SIG-M5 treated with dmso at 0.1 percent for 504 hours (cell line): ENCODE measurements around the gene IDI2.
A peak's percentile ranks its signal among the peaks of the same experiment; 100 is the strongest.
"Not testable (repeated sequence)": the region's sequence is repeated elsewhere in the genome, so short reads cannot be mapped to it uniquely, and the experiment has no call there.

ENCODE experiments used
- DNase-seq: peaks from one replicate; lab custom pipeline; 2025; ENCODE audit not compliant: unreplicated experiment; lab: John Stamatoyannopoulos, UW

IDI2 gene

DNA sequence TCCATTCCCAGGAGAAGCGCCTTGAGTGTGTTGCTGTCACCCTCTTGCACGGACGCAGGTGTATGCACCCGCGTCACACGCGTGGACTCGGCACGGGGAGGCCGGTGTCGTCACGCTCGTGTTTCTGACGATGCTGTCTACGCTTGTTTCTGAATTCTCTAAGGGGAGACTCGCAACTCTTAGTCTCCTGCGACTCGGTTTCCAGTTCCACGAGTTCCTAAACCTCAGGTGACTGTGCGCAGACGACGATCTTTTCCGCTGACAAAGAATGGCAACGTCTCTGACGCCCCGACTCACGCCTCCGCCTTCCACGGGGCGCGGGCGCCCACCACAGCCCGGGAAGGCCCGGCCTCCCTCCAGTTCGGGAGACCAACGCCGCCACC, 22.7 kb upstream of the IDI2 start:
- peak; percentile 36 for DNase-seq

DNA sequence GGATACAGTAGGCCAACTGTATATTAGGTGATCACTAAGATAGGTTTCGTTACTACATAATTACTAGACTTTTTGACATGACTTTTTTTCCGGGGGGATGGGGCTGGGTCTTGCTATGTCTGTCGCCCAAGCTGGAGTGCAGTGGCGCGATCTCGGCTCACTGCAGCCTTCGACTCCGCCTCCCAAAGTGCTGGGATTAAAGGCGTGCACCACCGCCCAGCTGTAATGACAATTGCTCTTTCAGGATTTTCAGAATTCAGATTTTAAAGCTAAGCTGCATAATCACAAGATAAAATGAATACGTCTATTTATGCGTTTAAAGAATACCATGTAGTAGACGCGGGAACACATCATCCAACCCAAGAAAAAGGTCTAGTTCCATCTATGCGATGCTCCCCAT, 22.3 kb upstream of the IDI2 start:
- no peak for DNase-seq

DNA sequence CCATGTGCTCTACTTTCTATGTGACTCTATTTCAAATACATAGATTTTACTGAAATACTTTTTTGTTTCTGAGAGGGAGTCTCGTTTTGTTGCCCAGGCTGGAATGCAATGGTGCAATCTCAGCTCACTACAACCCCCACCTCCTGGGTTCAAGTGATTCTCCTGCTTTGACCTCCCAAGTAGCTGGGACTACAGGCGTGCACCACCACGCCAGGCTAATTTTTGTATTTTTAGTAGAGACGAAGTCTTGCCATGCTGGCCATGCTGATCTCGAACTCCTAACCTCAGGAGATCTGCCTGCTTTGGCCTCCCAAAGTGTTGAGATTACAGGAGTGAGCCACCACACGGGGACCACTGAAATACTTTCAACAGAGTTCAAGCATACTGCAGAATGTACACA, 19.8 kb upstream of the IDI2 start:
- no peak for DNase-seq

DNA sequence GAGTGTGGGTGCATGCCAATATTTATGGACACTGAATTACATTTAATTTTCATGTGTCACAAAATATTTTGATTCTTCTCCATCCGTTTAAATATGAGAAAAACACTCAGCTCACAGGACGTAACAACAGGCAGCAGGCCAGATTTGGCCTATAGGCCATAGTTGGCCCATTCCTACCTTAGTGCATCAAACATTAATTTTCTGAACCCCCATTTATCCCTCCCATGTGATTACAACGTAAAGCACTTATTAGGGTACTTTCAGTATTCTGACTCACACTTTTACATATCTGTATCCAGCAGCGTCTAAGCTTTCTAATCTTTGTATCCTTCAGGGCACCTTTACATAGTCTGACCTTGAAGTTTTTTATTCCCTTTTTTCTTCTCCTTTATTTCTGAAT, 19.3 kb upstream of the IDI2 start:
- no peak for DNase-seq

DNA sequence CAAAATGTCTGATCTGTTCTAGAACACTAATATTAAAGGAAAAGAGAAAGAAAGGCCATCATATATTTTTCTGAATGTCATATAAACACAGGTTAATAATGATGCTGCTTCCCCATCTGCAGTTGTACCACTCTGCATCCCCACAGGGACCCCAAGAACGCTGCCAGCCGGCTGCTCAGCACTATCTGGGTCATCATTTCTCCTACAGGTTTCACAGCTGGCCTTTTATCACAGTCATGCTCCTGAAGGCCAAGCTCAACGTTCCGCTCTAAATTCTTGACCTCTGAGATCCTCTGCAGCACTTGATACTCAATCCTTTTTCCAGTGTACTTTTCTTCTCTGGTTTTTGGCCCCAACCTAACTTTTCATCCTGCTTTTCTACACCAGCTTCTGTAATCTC, 18.5 kb upstream of the IDI2 start:
- no peak for DNase-seq

DNA sequence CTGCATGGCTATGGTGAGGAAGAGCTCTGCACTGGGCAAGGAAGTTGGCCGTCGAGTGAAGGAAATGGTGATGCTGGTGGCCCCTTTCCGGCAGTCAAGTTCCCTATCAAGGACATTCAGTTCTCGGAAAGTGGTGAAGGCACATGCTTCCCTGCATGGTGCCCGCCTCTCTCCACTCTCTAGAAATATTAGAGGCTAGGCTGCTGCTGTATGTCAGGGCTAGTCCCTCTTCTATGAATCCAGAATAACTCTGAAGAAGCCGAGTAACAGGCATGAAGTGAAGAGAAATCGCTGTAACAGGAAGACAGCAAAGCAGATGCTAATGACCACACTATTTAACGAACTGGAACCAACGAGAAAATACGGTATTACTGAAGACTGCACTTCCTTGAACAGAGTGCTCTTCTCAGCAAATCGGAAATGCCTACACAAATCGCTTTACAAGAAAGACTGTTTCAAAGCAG, 17.9 kb upstream of the IDI2 start:
- no peak for DNase-seq

DNA sequence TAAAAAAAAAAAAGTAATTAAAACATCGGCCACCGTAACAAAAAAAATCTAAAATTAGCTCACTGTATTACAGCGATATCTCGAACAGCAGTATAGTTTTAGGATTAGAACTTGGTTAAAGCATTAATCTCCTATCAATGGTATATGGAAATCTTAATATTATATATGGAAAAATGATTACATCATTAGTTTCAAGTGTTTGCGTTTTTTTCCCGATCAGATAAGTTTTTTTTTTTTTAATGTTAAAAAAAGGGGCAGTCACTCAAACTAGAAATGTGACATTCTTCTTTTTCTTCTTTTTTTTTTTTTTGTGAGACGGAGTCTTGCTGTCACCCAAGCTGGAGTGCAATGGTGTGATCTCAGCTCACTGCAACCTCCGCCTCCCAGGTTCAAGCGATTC, 15.9 kb upstream of the IDI2 start:
- DNase-seq = no peak

DNA sequence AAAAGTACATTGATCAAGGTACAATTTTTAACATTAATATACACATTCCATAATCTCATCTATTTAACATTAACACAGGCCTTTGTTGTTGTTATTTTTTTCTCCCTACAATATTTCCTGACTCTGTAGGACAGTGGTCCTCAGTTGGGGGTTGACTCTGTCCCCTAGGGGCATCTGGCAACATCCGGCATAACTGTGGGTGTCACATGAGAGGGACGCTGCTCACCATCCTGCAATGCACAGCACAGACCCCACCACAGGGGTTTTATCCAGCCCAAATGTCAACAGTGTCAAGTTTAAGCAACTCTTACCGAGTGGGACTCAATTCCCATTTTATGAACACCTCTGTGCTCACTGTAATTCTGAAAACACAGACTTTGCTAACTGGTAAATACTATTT, 14.5 kb upstream of the IDI2 start:
- no peak for DNase-seq

DNA sequence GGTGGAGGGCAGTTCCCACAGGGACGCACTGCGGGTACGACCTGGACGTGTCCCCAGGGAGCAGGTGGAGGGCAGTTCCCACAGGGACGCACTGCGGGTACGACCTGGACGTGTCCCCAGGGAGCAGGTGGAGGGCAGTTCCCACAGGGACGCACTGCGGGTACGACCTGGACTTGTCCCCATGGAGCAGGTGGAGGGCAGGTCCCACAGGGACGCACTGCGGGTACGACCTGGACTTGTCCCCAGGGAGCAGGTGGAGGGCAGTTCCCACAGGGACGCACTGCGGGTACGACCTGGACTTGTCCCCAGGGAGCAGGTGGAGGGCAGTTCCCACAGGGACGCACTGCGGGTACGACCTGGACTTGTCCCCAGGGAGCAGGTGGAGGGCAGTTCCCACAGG, 13.1 kb upstream of the IDI2 start:
- not testable (repeated sequence) for DNase-seq

DNA sequence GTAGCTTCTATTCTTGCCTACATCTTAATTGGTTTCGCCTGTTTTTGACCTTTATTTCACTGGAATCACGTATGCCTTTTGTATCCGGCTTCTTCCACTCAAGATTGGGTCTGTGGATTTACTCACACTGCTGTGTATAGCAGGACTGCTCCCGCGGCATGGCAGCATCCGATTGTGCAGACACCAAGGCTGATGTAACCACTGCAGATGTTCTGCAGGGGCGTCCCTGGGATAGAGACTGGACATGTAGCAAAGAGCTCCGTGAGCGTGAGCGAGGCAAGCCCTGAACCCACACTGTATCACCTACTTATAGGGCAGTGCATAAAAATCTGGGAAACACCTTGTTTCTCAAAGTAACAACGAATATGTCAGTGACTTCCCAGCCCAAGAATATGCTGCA, 11.4 kb upstream of the IDI2 start:
- DNase-seq = no peak

DNA sequence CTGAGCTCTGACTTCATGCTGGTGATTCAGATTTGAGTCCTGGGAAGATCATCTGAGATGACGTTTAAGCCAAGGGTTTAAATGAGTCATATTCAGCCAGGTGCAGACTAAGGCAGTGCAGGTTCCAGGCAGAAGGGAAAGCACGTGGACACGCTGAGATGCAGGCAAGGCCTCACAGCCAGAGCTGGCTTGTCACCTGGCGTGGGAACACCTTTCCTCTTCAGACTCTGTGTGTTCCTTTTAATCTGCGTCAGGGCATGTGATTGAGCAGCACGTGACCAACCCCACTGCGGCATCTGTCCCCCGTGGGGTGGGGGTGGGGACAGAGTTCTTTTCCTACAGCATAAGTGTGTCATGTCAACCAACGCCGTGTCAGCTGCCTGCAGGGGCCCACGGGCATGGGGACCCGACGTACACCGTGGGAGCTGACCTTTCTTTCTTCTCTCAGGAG, 10.7 kb upstream of the IDI2 start:
- no peak for DNase-seq

DNA sequence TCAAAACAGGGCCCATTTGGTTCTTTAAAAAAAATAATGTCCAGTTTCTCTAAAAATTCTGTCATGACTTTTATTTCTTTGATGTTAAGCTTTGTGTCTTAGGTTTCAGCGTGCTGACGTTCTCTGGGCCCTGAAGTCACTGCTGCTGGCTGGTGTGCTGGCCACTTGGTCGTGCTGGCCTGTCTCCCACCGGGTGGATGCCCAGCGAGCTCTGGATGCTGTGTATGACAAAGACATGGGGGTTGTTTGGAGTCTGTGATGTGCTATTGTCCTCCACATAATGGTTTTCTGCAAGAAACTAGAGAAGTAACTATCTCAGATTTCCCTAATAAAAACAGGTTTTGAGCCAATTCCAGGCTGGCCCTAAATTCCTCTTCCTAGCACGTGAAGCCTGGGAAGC, 9.5 kb upstream of the IDI2 start:
- DNase-seq = no peak

DNA sequence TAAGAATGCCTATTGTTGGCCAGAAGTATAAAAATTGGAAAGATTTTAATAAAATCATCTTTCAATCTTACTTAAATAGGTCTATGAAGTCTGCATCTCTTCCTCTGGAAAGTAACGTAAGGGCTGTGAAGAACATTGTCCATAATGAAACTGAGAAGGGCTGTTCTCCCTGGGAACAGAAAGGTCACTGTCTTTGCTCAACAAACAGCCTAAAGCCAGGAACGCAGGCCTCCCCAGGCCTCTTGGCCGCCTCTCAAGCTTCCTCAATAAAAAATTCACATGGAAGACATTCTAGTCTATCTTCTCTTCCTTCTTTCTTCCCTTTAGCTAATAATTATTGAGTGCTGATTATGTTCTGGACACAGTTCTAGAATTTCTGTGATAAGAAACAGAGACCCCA, 9.1 kb upstream of the IDI2 start:
- no peak for DNase-seq

DNA sequence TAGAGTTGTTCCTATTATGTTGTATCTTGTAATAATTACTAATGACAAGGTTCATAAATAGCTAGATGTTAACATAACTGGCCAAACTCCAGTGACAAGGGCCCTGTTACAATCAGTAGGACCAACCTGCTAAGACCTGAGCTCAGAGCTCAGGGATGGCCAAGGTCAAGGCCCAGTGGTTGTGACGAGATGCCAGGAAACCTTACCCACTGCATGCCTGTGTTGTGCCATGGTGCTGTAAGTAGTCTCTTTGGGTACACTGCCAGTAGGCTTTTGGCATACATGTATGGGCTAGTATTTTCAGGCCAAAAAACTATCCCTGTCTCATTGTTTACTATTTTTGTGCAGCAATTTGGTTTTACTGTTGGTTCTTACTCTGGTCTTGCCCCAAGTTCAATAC, 7.9 kb upstream of the IDI2 start:
- DNase-seq = no peak

DNA sequence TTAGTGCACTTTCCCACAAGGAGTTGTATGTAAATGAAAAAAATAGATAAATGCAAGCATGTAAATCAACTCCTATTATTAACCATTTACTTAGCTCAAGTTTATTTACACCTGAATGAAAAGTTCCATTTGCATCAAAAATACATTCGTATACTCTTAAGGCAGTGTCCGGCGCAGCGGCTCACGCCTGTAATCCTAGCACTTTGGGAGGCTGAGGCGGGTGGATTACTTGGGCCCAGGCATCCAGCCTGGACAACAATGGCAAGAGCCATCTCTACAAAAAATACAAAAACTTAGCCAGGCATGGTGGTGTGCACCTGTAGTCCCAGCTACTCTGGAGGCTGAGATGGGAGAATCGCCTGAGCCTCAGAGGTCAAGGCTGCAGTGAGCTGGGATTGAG, 4.2 kb upstream of the IDI2 start:
- DNase-seq = no peak

DNA sequence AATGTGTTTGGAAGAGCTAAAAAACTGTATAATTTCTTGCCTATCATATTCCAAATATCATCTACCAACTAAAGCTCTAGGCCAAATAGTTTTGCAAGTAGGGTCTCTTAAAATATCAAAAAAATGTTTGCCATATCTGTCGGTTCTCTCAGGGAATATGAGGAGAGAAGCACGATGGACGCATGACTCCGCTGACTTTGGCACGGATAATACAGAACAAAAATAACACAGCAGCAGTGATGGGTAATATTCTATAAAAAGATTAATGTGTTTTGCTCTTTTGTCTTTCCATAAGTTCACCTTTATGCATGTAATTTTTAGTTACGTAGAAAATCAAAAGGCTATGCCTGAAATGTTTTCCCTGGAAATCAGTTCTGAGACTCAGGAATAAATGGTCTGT, 919 bp upstream of the IDI2 start:
- DNase-seq = no peak

DNA sequence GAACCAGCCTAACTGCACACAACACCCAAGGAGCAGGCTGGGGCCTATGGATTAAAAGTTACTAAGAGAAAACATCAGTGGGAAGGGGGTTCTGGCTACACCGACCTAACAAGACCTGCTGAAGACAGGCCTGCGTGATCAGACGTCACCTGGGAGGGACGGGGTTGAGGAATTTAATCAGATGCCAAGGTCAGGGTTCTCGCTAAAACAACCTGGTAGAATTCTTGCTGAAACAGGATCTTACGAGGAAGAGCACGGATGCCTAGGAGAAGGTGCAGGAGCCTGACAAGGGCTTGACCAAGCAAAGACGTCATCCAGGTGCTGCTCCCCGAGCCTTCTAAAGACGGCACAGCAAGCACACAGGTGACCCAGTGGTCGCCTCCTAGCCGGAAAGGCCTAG, 1.6 kb downstream of the IDI2 start:
- no peak for DNase-seq

DNA sequence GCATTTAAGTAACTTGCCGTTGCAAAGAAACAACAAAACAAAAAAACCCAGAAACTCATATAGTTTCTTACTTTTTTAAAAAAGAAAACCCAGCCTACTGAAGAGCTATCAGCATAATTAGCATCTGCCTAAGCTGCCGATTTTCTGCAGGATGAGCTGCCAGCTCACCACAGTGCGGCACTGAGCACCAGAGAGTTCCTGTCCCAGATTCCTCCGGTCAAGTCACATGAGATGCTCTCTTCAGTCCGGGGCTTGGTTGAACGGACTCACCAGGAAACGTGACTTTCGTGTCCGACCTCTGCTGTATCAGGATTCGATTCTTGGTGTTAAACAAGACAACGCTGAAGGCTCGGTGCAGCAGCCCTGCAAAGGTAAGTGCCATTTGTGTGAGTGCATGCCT, 3.2 kb downstream of the IDI2 start:
- no peak for DNase-seq

DNA sequence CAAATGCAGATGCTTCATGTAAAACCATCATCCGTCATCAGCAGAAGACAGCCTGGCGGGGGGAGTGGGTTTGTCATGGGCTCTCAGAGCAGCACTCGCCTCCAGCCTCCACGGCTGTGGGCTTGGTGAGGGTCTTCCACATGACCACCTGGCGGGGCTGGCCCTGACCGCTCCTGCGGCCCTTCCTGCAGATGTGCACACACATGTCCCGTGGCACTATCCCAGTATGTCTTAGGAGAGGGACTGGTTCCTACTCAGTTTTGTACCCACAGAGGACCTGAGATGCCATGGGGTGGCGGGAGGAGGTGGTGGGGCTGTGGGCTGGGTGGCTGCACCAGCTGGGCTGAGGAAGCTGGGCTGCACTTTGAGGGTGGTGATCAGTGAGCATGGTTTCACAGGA, 4.7 kb downstream of the IDI2 start:
- no peak for DNase-seq

DNA sequence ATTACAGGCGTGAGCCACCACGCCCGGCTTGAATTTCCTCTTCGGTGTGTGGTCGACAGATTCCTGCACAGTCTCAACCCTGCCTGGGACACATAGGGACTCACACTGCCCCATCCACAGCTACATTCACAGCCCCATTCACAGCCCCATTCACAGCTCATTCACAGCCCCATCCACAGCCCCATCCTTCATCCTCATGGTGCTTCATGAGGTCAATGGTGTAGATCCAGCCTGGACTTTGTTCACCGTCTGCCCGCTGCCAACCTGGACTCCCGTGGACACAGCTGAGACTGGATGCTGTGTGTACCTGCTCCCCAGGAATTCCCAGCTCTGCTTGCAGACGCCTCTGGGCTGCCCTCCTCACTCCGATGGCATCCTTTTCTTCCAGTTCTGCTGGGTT, 5.2 kb downstream of the IDI2 start:
- DNase-seq = no peak

DNA sequence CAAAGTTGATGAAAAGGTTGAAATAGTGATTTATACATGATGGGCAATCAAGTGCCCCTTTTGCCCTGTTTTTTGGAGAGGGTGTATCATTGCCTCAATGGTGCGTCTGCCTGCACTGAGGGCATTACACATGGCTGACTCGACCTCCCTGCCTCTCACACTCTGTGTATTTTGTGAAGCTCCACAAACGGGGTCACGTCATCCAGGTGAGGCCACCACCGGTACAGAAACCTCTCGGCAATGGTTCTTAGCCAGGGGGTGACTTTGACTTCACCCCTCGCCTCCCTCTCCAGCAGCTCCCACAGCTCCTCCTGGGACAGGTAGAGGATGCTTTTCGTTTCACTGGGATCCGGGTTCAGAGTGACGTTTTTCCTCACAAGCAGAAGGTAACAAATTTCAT, 6.3 kb downstream of the IDI2 start:
- DNase-seq = no peak

DNA sequence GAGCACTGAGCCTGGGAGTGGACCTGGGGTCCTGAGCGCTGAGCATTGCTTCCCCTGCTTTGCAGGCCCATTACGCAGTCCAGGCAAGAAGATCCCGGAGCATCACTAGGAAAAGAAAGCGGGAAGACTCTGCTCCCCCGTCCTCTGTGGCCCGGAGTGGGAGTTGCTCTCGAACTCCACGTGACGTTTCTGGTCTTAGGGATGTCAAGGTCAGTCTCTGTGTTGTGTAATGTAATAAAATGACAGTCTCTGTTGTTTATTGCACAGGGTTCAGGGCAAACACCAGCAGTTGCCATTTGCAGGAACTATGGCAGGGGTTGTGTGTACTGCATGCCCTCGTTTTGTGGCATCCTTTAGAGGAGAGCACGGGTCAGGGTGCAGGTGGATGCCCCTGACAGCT, 10.0 kb downstream of the IDI2 start:
- no peak for DNase-seq

DNA sequence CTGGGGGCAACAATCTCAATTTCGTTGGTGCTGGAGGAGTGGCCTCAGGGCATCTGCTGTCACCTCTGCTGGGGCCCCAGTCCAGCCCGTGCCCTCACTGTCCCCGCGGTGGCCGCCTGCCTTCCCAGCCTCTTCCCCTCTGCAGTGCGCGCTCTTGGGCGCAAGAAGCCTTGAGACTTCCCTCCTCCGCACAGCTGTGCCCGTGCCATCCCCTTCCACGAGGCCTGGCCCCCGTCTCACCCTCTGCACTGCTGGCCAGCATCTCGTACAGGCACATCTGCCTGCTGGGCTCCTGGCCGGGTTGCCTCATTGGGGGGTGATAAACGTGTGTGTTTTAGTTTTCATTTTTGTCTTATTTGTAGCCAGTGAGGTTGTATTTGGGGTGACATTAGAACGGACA, 14.0 kb downstream of the IDI2 start:
- DNase-seq = no peak

DNA sequence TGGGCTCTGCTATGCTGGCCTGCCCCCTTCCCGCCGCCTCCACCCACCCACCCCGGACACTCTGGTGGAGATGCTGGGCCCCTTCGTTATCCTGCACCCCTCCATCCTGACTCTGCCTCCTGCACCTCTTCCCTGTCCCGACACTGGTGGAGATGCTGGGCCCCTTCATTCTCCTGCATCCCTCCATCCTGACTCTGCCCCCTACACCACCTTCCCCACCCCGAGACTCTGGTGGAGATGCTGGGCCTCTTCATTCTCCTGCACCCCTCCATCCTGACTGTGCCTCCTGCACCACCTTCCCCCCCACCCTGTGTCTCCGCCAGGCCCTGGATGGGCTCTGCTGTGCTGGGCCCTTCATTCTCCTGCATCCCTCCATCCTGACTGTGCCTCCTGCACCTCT, 15.0 kb downstream of the IDI2 start:
- DNase-seq = no peak
